GM19043 (cell line): Measurements from ENCODE around the gene CGN.
A peak's percentile ranks its signal among the peaks of the same experiment; 100 is the strongest.
"Not testable (repeated sequence)": the region's sequence is repeated elsewhere in the genome, so short reads cannot be mapped to it uniquely, and the experiment has no call there.

ENCODE experiments used
- ATAC-seq: cut with Tn5 transposase; IDR thresholded peaks from one replicate; pipeline ENCODE4 v1.9.1; 2021; ENCODE audit warnings: low read depth; ENCODE audit not compliant: unreplicated experiment

CGN gene

DNA sequence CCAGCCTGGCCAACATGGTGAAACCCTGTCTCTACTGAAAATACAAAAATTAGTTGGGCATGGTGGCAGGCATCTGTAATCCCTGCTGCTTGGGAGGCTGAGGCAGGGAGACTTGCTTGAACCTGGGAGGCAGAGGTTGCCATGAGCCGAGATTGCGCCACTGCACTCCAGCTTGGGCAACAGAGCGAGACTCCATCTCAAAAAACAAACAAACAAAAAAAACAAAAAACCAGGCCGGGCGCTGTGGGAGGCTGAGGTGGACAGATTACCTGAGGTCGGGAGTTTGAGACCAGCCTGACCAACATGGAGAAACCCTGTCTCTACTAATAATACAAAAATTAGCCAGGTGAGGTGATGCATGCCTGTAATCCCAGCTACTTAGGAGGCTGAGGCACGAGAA is 11.2 kb downstream of the CGN start:
- ATAC-seq = not testable (repeated sequence)

DNA sequence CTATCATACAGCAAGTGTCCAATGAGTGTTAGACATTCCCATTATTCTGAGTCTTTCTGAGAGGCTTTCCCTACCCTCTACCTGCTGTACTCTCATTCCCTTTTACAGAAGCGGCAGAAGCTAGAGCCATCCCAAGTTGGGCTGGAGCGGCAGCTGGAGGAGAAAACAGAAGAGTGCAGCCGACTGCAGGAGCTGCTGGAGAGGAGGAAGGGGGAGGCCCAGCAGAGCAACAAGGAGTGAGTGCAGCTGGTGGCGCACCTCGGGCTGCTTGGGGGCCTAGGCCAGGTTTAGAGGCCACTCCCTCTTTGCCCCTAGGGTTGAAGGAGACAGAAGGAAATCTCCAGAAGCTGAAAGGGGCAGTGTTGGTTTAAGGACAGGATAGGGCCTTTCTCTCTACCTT is 12.1 kb downstream of the CGN start:
- no peak for ATAC-seq

GRCh38 chr1:151524736-151525135 is 13.5 kb downstream of the CGN start:
- no peak for ATAC-seq

GRCh38 chr1:151526735-151527525 is 15.7 kb downstream of the CGN start:
- no peak for ATAC-seq

GRCh38 chr1:151529211-151529702 is 18.1 kb downstream of the CGN start:
- ATAC-seq = no peak

- no peak for ATAC-seq
Observed at GRCh38 chr1:151529781-151530180, 18.6 kb downstream of the CGN start.

GRCh38 chr1:151530461-151530860 is 19.3 kb downstream of the CGN start:
- no peak for ATAC-seq

DNA sequence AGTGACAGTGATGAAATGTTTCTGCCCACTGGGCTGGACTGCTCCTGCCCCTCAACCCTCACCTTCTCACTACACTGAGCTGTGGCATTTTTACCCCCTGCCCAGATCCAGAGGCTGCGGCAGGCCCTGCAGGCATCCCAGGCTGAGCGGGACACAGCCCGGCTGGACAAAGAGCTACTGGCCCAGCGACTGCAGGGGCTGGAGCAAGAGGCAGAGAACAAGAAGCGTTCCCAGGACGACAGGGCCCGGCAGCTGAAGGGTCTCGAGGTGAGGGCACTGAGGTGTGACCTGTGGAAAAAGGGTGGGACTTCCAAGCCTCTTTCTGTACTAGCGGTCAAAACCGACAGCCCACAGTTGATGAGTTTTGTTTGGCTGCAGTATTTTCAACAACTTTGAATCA is 22.7 kb downstream of the CGN start:
- ATAC-seq = no peak

- ATAC-seq = no peak
Observed at GRCh38 chr1:151534662-151535278, 23.6 kb downstream of the CGN start.

GRCh38 chr1:151535326-151536271 is 24.4 kb downstream of the CGN start:
- ATAC-seq = no peak

- no peak for ATAC-seq
Observed at GRCh38 chr1:151536499-151536898, 25.3 kb downstream of the CGN start.

- no peak for ATAC-seq
Observed at GRCh38 chr1:151537112-151537511, 25.9 kb downstream of the CGN start.

DNA sequence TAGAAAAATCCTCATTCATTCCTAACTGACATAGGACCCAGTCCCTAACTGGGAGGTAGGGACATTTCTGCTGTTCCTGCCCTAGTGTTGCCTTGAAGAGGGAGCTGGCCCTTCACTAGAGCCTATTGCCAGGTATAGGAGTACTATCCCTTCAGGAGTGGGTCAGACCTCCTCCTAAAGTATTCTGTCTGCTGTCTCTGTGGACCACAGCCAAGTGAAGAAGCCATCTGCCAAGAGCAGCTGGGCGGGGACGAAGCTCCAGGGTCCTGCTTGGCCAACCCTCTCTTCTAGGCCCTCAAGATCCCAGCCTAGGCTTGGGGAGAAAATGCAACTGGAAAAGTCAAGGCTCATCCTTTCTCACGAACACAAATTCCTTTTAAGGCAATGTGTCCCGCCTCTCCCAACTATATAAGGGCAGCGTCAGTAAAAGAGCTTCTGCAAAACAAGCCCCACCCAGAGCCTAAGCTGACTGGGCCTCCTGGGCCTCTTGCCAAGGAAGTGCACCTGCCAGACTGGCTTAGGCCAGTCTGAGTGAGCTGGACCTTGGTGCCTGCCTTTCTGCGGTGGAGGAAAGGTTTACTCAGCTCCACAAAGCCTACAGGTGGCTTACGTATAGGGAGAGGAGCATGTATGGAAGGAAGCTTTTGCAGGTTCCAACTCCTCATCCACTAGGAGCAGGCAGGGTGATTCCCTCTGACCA is 28.3 kb downstream of the CGN start:
- ATAC-seq = peak; percentile 38

GRCh38 chr1:151540021-151540981 is 29.1 kb downstream of the CGN start, which contains the start of gene TUFT1:
Gene TUFT1, plus strand, starts transcription at chr1:151540309. Its CDS starts 58 bp downstream, at chr1:151540367.
- ATAC-seq = peak; percentile 94

GRCh38 chr1:151540982-151541377 is 29.8 kb downstream of the CGN start:
- no peak for ATAC-seq

- ATAC-seq = no peak
Observed at GRCh38 chr1:151541752-151542151, 30.6 kb downstream of the CGN start.

GRCh38 chr1:151542710-151543129 is 31.5 kb downstream of the CGN start:
- ATAC-seq = no peak

DNA sequence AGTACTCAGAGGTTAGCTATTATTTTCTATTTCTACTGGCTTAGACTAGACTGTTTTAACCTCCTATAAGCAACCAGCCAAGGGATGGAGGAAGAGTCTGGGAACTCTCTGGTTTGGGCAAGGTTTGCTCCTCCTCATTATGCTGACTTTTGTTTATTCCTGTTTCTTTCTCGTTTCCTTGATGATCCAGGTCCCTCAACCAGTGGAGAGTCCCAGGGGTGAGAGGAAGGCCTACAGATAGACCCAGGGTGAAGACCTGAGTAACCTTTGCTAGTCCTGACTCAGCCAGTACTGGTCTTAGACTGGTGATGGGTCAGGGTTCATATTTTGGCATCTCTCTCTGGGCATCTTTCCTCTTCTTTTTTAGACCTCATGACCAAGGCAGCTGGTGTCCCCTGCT is 34.4 kb downstream of the CGN start:
- ATAC-seq = no peak
